Activated naive CD4-positive, alpha-beta T cell treated with anti-CD3 and anti-CD28 coated beads, Interleukin-2, amount 50 U/mL, for 16 hours (primary cell): ENCODE data around the gene UGT1A7.
"Not testable (repeated sequence)": the region's sequence is repeated elsewhere in the genome, so short reads cannot be mapped to it uniquely, and the experiment has no call there.

Experiments
- DNase-seq: peaks from one replicate; pipeline ENCODE4 v3.0.0-alpha.2; 2020

The UGT1A7 gene

DNA sequence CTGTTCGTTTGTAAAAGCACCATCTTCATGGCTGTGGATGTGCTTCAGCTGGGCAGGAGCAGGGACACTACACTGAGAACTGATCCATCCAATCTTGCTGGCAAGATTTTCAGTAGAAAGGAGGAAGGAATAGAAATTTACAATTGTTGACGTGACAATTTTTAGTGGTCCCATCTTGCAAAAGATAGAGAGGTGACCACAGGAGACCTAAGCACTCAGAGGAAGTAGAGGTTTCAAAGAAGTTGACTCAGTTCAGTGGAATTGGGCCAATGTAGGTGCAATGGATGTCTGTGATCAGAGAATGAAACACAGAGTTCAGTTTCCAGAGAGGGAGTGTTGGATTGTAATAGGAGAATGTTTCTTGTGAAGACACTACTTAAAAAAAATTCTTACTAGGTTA is 32.4 kb downstream of the UGT1A7 start:
- DNase-seq = no peak

GRCh38 chr2:233718552-233718951 is 36.9 kb downstream of the UGT1A7 start, which contains the start of gene UGT1A4:
Gene UGT1A4 (plus strand): TSS chr2:233718736. CDS start chr2:233718821, 85 bp downstream.
- no peak for DNase-seq

DNA sequence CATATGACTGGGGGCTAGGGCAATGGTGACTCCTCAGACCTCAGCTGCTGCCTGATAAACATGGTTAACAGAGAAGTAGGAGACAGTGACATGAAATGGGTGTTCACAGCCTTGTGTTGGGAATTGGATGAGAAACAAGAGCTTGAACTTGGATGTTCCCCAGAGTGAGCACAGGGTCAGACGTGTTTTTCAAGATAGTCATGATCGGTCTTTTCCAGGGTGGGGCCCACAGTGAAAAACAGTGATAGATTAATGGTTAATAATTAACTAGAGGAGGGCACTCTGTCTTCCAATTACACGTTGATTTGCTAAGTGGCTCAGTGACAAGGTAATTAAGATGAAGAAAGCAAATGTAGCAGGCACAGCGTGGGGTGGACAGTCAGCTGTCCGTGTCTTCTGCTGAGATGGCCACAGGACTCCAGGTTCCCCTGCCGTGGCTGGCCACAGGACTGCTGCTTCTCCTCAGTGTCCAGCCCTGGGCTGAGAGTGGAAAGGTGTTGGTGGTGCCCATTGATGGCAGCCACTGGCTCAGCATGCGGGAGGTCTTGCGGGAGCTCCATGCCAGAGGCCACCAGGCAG is 47.1 kb downstream of the UGT1A7 start, which contains the start of gene UGT1A3:
TSS of gene UGT1A3 (plus strand) at position 320 of the 579 bp plus-strand sequence. CDS start at position 405, 85 bp downstream.
- DNase-seq = no peak

DNA sequence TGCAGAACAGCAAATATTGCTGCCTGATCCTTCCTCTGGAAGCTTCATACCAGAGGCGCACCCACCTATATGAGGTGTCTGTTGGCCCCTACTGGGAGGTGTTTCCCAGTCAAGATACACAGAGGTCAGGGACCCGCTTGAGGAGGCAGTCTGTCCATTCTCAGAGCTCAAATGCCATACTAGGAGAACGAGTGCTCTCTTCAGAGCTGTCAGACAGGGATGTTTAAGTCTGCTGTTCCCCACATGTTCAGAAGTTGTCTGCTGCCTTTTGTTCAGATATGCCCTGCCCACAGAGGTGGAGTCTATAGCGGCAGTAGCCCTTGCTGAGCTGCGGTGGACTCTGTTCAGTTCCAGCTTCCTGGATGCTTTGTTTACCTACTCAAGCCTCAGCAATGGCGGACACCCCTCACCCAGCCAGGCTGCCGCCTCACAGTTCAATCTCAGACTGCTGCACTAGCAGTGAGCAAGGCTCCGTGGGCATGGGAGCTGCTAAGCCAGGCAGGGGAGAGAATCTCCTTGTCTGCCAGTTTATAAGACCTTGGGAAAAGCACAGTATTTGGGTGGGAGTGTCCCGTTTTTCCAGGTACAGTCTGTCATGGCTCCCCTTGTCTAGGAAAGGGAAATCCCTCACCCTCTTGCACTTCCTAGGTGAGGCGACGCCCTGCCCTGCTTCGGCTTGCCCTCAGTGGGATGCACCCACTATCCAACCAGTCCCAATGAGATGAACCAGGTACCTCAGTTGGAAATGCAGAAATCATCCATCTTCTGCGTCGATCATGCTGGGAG is 55.4 kb downstream of the UGT1A7 start:
- DNase-seq = not testable (repeated sequence)

GRCh38 chr2:233740870-233741269 is 59.2 kb downstream of the UGT1A7 start:
- no peak for DNase-seq

DNA sequence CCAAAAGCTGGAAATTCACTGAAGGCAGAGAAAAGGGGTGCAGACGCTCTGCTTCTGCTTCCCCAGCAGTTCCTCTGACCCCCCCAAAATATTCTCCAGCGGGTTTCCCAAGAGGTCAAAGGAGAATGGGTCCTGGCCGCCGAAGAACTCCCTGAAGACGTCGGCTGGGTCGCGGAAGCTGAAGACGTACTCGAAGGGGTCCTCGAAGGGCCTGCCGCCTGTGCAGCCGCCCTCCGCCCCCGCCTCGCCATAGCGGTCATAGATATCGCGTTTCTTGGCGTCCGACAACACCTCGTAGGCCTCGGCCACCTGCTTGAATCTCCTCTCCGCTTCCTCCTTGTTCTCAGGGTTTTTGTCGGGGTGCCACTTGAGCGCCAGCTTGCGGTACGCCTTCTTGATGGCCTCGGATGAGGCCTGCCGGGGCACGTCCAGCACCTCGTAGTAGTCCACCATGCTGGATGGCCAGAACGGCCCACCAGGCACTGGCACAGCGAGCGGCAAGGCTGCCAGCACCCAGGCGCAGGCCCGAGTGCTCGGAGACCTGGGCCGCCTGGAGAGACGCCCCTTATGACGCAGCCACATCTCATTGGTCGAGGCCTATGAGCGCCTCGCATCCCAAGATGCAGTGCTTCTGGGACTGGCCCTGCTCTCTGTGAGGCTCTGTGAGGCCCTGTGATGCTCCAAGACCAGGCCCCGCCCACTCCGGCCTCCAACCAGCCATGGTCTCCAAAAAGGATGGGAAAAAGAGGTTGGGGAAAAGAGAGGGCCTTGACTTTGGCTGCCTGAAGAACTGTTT is 62.0 kb downstream of the UGT1A7 start:
- DNase-seq = no peak

DNA sequence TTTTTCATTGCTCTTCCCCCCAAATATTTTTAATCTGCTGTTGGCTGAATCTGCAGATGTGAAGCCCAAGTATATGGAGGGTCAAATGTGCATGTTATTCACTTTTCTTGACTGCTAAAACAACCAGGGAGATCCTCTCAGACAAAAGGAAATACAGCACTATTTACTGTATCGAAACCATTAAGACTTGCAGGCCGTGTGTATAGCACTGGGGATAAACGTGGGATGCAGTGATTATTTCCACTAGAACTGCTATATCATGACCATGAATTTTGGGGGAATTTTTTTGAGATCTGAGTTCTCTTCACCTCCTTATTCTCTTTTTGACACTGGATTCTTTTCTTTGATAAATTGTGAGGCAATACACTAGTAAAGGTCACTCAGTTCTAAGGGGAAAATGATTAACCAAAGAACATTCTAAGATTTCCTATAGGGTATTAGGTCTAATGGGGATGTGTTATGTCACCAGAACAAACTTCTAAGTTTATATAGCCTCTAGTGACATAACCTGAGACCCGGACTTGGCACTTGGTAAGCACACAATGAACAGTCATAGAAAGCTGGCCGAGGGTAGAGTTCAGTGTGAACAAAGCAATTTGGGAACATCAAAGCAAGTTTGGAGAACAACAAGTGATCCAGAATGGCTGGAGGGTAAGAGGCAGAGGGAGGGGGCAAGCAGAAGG is 63.5 kb downstream of the UGT1A7 start:
- DNase-seq = no peak

- DNase-seq = not testable (repeated sequence)
Observed at GRCh38 chr2:233745838-233746237, 64.1 kb downstream of the UGT1A7 start.

DNA sequence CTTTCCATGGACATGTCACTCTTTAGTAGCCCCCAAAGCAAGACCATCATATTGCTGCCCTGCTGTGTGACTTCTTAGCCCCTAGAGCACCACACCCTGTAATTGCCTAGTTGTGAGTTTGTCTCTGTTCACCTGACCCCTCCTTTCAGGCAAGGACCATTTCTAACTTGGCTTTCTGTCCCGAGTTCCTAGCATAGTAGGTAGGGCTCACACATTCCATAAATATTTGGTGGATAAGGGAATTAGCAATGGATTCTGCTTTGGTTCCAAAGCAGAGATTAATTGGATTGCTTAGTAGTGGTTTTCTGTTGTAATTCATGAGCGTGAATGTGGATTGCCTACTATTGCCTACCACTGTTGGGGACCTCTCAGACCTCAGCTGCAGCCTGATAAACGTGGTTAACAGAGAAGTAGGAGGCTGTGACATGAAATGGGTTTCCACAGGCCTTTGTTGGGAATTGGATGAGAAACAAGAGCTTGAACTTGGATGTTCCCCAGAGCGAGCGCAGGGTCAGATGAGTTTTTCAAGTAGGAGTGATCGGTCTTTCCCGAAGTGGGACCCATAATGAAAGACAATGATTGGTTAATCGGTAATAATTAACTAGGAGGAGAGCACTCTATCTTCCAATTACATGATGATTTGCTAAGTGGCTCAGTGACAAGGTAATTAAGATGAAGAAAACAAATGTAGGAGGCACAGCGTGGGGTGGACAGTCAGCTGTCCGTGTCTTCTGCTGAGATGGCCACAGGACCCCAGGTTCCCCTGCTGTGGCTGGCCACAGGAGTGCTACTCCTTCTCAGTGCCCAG is 65.0 kb downstream of the UGT1A7 start:
- no peak for DNase-seq

DNA sequence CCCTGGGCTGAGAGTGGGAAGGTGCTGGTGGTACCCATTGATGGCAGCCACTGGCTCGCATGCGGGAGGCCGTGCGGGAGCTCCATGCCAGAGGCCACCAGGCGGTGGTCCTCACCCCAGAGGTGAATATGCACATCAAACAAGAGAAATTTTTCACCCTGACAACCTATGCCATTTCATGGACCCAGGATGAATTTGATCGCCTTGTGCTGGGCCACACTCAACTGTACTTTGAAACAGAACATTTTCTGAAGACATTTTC is 65.5 kb downstream of the UGT1A7 start:
- no peak for DNase-seq

- not testable (repeated sequence) for DNase-seq
Observed at GRCh38 chr2:233750689-233751088, 69.0 kb downstream of the UGT1A7 start.

GRCh38 chr2:233751212-233752009 is 69.7 kb downstream of the UGT1A7 start:
- DNase-seq = not testable (repeated sequence)

DNA sequence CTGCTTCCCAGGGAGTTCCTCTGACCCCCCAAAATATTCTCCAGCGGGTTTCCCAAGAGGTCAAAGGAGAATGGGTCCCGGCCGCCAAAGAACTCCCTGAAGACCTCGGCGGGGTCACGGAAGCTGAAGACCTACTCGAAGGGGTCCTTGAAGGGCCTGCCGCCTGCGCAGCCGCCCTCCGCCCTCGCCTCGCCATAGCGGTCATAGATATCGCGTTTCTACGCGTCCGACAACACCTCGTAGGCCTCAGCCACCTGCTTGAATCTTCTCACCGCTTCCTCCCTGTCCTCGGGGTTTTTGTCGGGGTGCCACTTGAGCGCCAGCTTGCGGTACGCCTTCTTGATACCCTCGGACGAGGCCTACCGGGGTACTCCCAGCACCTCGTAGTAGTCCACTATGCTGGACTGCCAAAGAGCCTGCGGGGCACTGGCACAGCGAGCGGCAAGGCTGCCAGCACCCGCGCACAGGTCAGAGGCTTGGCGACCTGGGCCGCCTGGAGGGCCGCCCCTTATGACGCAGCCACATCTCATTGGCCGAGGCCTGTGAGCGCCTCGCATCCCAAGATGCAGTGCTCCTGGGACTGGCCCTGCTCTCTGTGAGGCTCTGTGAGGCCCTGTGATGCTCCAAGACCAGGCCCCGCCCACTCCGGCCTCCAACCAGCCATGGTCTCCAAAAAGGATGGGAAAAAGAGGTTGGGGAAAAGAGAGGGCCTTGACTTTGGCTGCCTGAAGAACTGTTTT is 73.3 kb downstream of the UGT1A7 start:
- DNase-seq = no peak

DNA sequence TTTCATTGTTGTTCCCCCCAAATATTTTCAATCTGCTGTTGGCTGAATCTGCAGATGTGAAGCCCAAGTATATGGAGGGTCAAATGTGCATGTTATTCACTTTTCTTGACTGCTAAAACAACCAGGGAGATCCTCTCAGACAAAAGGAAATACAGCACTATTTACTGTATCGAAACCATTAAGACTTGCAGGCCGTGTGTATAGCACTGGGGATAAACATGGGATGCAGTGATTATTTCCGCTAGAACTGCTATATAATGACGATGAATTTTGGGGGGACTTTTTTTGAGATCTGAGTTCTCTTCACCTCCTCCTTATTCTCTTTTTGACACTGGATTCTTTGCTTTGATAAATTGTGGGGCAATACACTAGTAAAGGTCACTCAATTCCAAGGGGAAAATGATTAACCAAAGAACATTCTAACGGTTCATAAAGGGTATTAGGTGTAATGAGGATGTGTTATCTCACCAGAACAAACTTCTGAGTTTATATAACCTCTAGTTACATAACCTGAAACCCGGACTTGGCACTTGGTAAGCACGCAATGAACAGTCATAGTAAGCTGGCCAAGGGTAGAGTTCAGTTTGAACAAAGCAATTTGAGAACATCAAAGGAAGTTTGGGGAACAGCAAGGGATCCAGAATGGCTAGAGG is 74.9 kb downstream of the UGT1A7 start:
- no peak for DNase-seq

DNA sequence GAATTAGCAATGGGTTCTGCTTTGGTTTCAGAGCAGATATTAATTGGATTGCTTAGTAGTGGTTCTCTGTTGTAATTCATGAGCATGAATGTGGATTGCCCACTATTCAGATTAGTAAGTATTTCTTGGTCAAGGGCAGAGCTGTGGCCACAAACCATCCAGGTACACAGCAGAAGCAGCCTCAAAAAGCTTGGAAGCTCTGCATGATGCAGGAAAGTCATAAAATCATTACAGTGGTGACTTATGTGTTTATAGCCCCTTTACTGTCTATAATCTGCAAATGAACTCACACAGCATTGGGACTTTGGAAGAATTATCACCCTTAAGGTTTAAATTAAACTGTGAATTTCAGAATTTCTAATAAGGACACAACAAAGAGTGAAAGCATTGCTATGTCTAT is 76.4 kb downstream of the UGT1A7 start:
- DNase-seq = no peak

GRCh38 chr2:233758849-233759248 is 77.1 kb downstream of the UGT1A7 start:
- DNase-seq = no peak

- DNase-seq = no peak
Observed at GRCh38 chr2:233760043-233760442, 78.3 kb downstream of the UGT1A7 start, which contains the start of gene UGT1A1. Gene UGT1A1 (plus strand): TSS chr2:233760270. CDS start chr2:233760288, 18 bp downstream.

DNA sequence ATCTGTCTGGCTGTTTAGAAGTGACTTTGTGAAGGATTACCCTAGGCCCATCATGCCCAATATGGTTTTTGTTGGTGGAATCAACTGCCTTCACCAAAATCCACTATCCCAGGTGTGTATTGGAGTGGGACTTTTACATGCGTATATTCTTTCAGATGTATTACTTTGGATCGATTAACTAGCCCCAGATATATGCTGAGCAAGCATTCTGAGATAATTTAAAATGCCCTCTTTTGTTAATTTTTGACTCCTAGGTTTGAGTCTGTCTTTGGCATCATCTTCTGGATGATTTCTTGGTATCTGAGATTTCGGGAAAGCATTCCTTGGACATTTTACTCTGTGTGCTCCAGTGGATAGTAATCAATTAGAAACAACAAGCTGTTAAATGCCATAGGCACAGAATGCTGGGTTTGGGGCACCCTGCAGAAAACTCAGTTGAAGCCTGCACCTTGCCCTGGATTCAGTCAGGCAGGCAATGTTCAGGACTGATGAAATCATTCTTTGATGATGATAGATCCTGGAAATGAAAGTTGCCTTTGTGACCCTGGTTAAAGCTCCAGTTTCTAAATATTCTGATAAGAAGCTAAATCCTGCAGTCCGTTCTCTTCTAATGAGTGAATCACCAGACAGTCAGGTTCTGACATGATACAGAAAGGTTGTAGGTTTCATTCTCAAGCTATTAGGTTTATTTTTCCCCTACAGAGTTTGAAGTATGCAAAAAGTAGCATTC is 79.5 kb downstream of the UGT1A7 start:
- DNase-seq = no peak

DNA sequence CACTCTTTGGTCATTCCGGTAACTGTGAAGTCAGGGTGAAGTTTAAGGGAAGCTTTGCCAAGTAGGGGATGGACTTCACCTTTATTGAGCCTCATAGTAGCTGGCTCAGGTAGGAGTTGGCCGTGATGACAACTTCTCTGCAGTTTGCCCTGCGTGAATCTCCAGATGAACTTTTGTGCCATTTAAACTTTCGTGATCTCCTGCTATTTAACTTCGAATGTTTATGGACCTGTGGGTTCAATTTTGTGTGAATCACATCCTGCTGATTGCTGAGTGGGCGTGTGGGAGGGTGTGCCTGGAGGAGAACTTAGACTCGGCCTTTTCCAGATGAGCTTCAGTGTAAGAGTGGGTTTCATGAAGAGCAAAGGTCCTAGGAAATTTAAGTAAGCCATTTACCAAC is 82.6 kb downstream of the UGT1A7 start:
- no peak for DNase-seq
